OCI-LY3 (cell line): ENCODE data around the gene CCDC154.

ENCODE experiments used
- H2AFZ ChIP-seq: fragments of 200-600, 300-600 bp; shearing (Covaris generic); 2 replicates; pipeline ENCODE4 v1.6.0; 2014; ENCODE audit warnings: antibody characterized with exemption, low read depth, low read length
- H3K27ac ChIP-seq: fragments of 200-600, 300-600 bp; sonication (generic); 2 replicates; pipeline ENCODE4 v1.5.1; 2014; ENCODE audit warnings: mild to moderate bottlenecking, low read length, moderate library complexity, mixed read lengths
- H3K27me3 ChIP-seq: fragments of 200-600, 300-600 bp; sonication (generic); 2 replicates; pipeline ENCODE4 v1.6.1; 2014; ENCODE audit warnings: low read depth, low read length, mixed read lengths
- H3K36me3 ChIP-seq: fragments of 200-600, 300-600 bp; sonication (generic); replicated peaks from 2 replicates; pipeline ENCODE3; 2014; ENCODE audit warnings: low read depth, low read length, mixed read lengths
- H3K4me1 ChIP-seq: fragments of 300-600, 200-600 bp; sonication (generic); 2 replicates; pipeline ENCODE4 v1.6.1; 2014; ENCODE audit warnings: low read length, mixed read lengths
- H3K4me2 ChIP-seq: fragments of 200-600, 300-600 bp; sonication (generic); 2 replicates; pipeline ENCODE4 v1.6.1; 2014; ENCODE audit warnings: low read length, mixed read lengths
- H3K4me3 ChIP-seq: fragments of 300-600, 200-600 bp; sonication (generic); 2 replicates; pipeline ENCODE4 v1.5.1; 2014; ENCODE audit warnings: antibody characterized with exemption, mild to moderate bottlenecking, low read length, moderate library complexity
- H3K79me2 ChIP-seq: fragments of 300-600, 200-600 bp; shearing (Covaris generic); 2 replicates; pipeline ENCODE4 v1.6.1; 2014; ENCODE audit warnings: mild to moderate bottlenecking, low read length, mixed read lengths
- H3K9ac ChIP-seq: fragments of 300-600, 200-600 bp; shearing (Covaris generic); 2 replicates; pipeline ENCODE4 v1.6.0; 2014; ENCODE audit warnings: mild to moderate bottlenecking, low read length, moderate library complexity
- H3K9me3 ChIP-seq: fragments of 200-600, 300-600 bp; shearing (Covaris generic); 2 replicates; pipeline ENCODE4 v1.6.1; 2014; ENCODE audit warnings: low read length, mixed read lengths; ENCODE audit not compliant: insufficient read depth
- H4K20me1 ChIP-seq: fragments of 200-600, 300-600 bp; sonication (generic); 2 replicates; pipeline ENCODE4 v1.6.1; 2016; ENCODE audit warnings: low read length, mixed read lengths; ENCODE audit not compliant: insufficient read depth
- EZH2phosphoT487 ChIP-seq: fragments of 200-600 bp; shearing (Covaris generic); IDR thresholded peaks from 2 replicates; pipeline ENCODE4 v1.6.1; 2018; ENCODE audit warnings: antibody characterized with exemption, mixed run types, low read depth
- TF ChIP-seq, protein P1 (sequence below): fragments of 200-600, 300-600 bp; sonication (generic); IDR thresholded peaks from 2 replicates; pipeline ENCODE4 v1.5.1; 2014; ENCODE audit warnings: antibody characterized with exemption, low read length, low read depth

The CCDC154 gene

GRCh38 chr16:1474796-1475551, 30.6 kb upstream of the CCDC154 start, which contains the start of gene CLCN7:
Gene CLCN7 (minus strand): TSS chr16:1475028. CDS start chr16:1474974, 54 bp downstream.
- peak within 1 kb of the TSS; percentile 96 for H3K4me2 ChIP-seq
- peak within 1 kb of the TSS; percentile 66 for H3K27ac ChIP-seq
- TF ChIP-seq, protein P1, sequence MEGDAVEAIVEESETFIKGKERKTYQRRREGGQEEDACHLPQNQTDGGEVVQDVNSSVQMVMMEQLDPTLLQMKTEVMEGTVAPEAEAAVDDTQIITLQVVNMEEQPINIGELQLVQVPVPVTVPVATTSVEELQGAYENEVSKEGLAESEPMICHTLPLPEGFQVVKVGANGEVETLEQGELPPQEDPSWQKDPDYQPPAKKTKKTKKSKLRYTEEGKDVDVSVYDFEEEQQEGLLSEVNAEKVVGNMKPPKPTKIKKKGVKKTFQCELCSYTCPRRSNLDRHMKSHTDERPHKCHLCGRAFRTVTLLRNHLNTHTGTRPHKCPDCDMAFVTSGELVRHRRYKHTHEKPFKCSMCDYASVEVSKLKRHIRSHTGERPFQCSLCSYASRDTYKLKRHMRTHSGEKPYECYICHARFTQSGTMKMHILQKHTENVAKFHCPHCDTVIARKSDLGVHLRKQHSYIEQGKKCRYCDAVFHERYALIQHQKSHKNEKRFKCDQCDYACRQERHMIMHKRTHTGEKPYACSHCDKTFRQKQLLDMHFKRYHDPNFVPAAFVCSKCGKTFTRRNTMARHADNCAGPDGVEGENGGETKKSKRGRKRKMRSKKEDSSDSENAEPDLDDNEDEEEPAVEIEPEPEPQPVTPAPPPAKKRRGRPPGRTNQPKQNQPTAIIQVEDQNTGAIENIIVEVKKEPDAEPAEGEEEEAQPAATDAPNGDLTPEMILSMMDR = no peak
- TF ChIP-seq EZH2phosphoT487 = no peak
- peaks cover 36% of the 10 kb centered on the region for H3K79me2 ChIP-seq
- no peaks in the 10 kb centered on the region for H3K36me3 ChIP-seq
- peaks cover 8% of the 10 kb centered on the region for H3K4me1 ChIP-seq
- H3K27me3 ChIP-seq = no peaks in the 10 kb centered on the region
- peak within 1 kb of the TSS; percentile 97 for H3K4me3 ChIP-seq
- H3K9me3 ChIP-seq = no peaks in the 10 kb centered on the region
- peak within 1 kb of the TSS; percentile 95 for H3K9ac ChIP-seq
- H4K20me1 ChIP-seq = no peaks in the 10 kb centered on the region
- H2AFZ ChIP-seq = peak within 1 kb of the TSS; percentile 69

- TF ChIP-seq EZH2phosphoT487 = no peak
- TF ChIP-seq, protein P1 = no peak
- Histone ChIP-seq H3K27me3 (no peaks in the 10 kb centered on the region), H3K4me2 (peak overlapping the region; percentile 96), H3K79me2 (peaks cover 41% of the 10 kb centered on the region), H3K9me3 (no peaks in the 10 kb centered on the region), H3K27ac (no peak overlapping the region), H3K4me3 (peak overlapping the region; percentile 97), H3K9ac (peak overlapping the region; percentile 95), H3K36me3 (no peaks in the 10 kb centered on the region), H2AFZ (no peak overlapping the region), H4K20me1 (no peaks in the 10 kb centered on the region), H3K4me1 (peaks cover 8% of the 10 kb centered on the region)
Observed at GRCh38 chr16:1474082-1474795, 29.9 kb upstream of the CCDC154 start.

DNA sequence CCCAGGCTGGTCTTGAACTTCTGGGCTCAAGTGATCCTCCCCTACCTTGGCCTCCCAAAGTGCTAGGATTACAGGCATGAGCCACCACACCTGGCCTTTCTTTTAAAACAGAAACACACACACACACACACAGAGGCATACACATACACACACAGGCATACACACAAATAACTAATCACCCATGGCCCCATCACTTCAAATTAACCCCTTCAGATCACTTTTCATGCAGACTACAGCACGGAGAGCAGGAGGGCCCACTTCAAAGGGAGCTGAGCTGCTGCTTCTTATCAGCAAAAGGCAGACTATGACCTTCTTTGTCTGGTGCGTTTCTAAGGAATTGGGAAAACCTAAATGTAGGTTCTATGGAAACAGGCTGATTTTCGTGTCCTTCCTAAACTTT, 28.6 kb upstream of the CCDC154 start:
- Histone ChIP-seq H3K4me2 (no peak overlapping the region), H3K9ac (no peak overlapping the region), H3K4me1 (peaks cover 8% of the 10 kb centered on the region), H4K20me1 (no peaks in the 10 kb centered on the region), H2AFZ (no peak overlapping the region), H3K79me2 (peaks cover 48% of the 10 kb centered on the region), H3K36me3 (no peaks in the 10 kb centered on the region), H3K4me3 (no peak overlapping the region), H3K27me3 (no peaks in the 10 kb centered on the region), H3K27ac (no peak overlapping the region), H3K9me3 (no peaks in the 10 kb centered on the region)
- TF ChIP-seq EZH2phosphoT487 = no peak
- TF ChIP-seq, protein P1 = no peak

DNA sequence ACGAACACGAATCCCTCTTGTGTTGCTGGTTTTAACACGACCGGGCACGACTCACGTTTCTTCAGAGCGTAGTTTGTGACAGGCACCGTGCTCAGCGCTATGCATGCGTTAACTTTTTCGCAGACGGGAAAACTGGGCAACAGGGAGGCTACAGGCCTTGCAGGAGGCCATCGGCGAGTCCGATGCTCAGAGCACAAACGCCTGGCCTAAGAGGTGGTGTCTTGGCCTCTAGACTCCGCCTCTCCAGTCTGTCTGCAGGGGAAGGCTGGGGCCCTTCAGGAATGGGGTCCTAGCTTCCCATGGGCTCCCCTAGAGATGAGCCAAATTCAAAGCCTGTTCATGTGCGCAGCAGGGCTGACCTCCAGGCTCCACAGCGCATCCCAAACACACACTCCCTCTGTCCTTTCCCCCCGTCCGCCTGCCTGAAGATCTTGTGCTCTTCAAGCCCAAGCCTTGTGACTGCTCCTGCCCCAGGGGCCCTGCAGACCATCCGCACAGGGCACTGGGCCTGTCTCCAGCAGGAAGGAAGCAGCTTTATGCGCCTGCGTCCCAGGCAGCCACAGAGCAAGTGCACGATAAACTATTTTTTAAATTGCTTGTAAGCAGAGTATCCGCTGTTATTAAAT, 27.3 kb upstream of the CCDC154 start:
- H3K4me1 ChIP-seq = peaks cover 8% of the 10 kb centered on the region
- H3K79me2 ChIP-seq = peaks cover 57% of the 10 kb centered on the region
- H4K20me1 ChIP-seq = no peaks in the 10 kb centered on the region
- H3K4me2 ChIP-seq = no peak overlapping the region
- TF ChIP-seq, protein P1 = no peak
- TF ChIP-seq EZH2phosphoT487 = no peak
- H3K36me3 ChIP-seq = no peaks in the 10 kb centered on the region
- no peak overlapping the region for H3K4me3 ChIP-seq
- no peaks in the 10 kb centered on the region for H3K9me3 ChIP-seq
- H3K27ac ChIP-seq = no peak overlapping the region
- no peaks in the 10 kb centered on the region for H3K27me3 ChIP-seq
- H3K9ac ChIP-seq = no peak overlapping the region
- no peak overlapping the region for H2AFZ ChIP-seq
